ENCODE results near the gene ENTPD8.

DNA sequence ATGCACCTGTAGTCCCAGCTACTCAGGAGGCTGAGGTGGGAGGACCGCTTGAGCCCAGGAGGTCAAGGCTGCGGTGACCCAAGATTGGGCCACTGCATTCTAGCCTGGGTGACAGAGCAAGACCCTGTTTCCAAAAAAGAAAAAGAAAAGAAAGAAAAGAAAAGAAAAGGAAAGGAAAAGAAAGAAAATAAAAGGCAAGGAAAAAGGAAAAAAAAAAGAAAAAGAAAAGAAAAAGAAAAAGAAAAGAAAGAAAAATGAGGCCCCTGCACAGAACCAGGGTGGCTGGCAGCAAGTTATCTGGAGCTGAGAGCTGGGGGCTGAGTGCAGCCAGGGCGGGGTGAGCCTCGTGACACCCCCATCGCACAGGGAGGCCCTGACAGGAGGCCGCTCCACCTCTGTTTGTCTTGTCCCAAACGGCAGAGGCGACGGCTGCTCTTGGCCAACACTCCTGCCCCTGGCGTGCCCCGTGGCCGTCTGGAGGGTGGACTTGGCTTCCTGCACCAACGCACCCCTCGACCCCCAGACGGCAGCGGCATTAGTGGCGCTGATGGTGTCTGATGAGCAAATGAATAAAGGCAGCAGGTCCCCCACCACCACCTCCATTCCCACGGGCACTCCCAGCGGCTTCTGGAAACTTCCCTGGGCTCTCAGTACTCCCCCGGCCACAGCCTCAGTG is 34.9 kb downstream of the ENTPD8 start:
- TF ChIP-seq POLR2AphosphoS5 (IDR thresholded peaks at IDR 0.05; ENCODE audit: low read depth, low read length) (no peak), POLR2A (IDR thresholded peaks at IDR 0.05; ENCODE audit: low read depth, low read length) (no peak)

Measured in GM12892 (cell line).